MM.1S (cell line): Measurements from ENCODE around the gene SLC13A4.

ENCODE experiments used
- CTCF ChIP-seq: fragments of 300-600 bp; sonication (generic); IDR thresholded peaks from 2 replicates; pipeline ENCODE4 v1.5.1; 2016; ENCODE audit warnings: antibody characterized with exemption, low read length, mixed read lengths
- EZH2 ChIP-seq: fragments of 300-600 bp; sonication (generic); optimal IDR thresholded peaks from 2 replicates; pipeline ENCODE3; 2017; ENCODE audit warnings: low read depth, mild to moderate bottlenecking, antibody characterized with exemption, low read length, mixed read lengths

- TF ChIP-seq EZH2 (no peak), CTCF (no peak)
These were observed 23.3 kb downstream of the SLC13A4 start for GRCh38 chr7:135704698-135705097.
